Gastroesophageal sphincter (tissue), 3 donors: ENCODE results near the gene ABR.

Experiments used
- EP300 ChIP-seq: sonication (generic); formaldehyde crosslinking; IDR thresholded peaks from one replicate; pipeline ENCODE4 v1.6.1; 2017; ENCODE audit warnings: antibody characterized with exemption, mild to moderate bottlenecking
- POLR2A ChIP-seq, 2 donors: fragments of 450-650 bp; IDR thresholded peaks; one replicate each; pipeline ENCODE4 v1.6.1; 2017; ENCODE audit warnings: antibody characterized with exemption in 2 of 2, mild to moderate bottlenecking in 2 of 2, moderate library complexity in 1 of 2
- TF ChIP-seq, protein P1 (sequence below), 4 experiments: fragments of 200-600 bp in 2 of 4; fragments of 450-650 bp in 2 of 4; sonication (generic) in 1 of 4; IDR thresholded peaks; one replicate each; pipeline ENCODE4 v1.5.1; 2017 to 2019; ENCODE audit warnings: antibody characterized with exemption in 4 of 4, mild to moderate bottlenecking in 2 of 4, moderate library complexity in 2 of 4

DNA sequence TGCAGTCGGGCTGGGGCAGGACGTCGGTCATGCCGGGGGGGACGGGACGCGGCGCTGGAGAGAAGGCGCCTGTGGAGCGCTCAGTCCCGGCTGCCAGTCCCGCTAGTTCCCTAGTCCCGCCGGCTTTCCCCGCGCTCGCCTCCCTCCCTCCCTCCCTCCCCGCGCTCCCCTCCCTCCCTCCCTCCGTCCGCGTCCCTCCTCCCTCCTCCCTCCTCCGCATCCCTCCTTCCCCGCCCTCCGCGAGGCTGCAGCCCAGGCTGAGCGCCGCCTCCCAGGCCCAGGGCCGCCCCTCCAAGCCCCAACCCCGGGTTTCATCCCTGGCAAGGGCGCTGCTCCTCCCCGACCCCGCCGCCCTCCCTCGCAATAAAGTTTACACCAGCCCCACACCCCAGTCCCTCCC lies 148.1 kb downstream of the ABR start:
- TF ChIP-seq, protein P1, sequence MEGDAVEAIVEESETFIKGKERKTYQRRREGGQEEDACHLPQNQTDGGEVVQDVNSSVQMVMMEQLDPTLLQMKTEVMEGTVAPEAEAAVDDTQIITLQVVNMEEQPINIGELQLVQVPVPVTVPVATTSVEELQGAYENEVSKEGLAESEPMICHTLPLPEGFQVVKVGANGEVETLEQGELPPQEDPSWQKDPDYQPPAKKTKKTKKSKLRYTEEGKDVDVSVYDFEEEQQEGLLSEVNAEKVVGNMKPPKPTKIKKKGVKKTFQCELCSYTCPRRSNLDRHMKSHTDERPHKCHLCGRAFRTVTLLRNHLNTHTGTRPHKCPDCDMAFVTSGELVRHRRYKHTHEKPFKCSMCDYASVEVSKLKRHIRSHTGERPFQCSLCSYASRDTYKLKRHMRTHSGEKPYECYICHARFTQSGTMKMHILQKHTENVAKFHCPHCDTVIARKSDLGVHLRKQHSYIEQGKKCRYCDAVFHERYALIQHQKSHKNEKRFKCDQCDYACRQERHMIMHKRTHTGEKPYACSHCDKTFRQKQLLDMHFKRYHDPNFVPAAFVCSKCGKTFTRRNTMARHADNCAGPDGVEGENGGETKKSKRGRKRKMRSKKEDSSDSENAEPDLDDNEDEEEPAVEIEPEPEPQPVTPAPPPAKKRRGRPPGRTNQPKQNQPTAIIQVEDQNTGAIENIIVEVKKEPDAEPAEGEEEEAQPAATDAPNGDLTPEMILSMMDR (IDR thresholded peaks at IDR 0.05): no peak
- TF ChIP-seq EP300 (no peak), POLR2A (IDR thresholded peaks at IDR 0.05) (peak in 1 of 2 donors; percentile 50)
